ENCODE measurements around the gene MAST4.

Gene MAST4

DNA sequence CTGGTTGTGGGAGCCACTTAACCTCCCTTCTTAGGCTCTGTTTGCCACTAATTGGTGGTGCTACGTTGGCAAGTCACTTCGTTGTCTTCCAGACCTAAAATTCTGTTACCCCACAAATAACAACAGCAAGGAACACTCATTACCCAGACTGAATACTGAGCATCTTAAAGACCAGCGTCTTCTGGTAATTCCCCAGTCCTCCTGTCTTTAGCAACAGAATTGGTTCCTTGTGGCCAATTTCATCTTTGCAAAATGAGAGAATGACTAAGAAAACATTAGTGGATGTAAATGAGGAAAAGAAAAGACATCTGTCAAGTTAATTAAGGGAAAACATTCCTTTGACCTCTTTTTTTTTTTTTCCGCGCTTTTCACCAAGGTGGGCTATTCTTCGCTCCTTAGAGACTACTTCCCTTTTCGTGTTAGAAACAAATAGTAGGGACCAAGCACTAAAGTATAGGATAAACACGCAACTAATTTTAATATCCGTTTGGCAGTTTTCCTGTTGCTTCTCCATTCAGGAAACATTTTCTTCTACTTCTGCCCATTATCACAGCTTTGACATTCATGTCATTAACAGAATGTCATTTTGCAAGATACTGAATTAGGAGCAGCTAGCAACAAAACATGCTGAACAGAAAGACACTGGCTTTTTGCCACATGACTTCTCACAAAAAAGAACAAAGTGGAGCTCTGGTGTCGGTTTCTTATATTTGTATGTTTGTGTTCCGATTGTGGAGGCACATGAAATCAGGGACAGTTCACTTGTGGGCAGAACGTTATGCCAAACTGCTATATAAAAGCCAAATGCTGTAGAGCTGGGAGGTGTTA lies 446.2 kb downstream of the MAST4 start:
- DNase-seq (ENCODE audit: low read depth in 2 of 2): no peak

- no peak for DNase-seq (ENCODE audit: low read depth in 2 of 2)
These were observed 447.8 kb downstream of the MAST4 start for GRCh38 chr5:67043796-67044511.

GRCh38 chr5:67045816-67046740 lies 449.9 kb downstream of the MAST4 start:
- DNase-seq (ENCODE audit: low read depth in 2 of 2): no peak

DNA sequence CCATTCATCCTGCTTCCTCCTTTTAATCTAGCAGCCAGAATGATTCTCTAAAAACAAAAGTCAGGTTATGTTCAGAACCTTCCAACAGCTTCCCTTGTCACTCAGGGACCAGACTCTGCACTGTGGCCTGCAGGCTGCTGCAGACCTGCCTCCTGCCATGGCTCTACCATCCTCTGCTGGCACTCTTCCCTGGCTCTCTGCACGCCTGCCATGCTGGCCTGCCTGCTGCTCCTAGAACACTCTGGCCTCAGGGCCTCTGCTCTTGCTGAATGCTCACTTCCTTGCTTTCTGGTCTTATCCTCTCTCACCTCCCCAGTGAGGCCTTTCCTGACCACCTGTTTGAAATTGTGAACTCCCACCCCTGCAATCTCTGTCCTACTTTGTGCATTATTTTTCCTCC lies 451.0 kb downstream of the MAST4 start:
- DNase-seq (ENCODE audit: low read depth in 2 of 2): no peak

- no peak for DNase-seq (ENCODE audit: low read depth in 2 of 2)
These were observed 451.4 kb downstream of the MAST4 start for GRCh38 chr5:67047616-67048015.

GRCh38 chr5:67050125-67050524 lies 453.9 kb downstream of the MAST4 start:
- DNase-seq (ENCODE audit: low read depth in 2 of 2): no peak

DNA sequence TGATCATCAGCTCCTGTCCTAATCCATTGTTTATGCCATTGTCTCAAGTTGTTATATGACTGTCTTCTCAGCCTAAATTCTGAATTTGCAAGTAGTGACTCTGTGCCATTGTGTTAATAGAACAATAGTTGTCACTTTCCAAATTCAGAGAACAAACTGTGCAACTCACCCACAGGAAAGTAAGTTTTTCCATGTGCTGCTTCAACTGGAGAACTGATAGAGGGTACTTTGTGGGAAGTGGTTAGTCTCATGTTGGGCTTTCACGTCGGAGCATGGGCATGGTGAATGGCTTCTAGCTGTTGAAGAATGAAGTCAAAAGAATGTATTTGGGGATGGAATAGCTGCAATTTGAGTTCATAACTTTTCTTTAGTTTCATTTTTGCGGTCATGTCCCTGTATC lies 454.4 kb downstream of the MAST4 start:
- DNase-seq (ENCODE audit: low read depth in 2 of 2): no peak

- no peak for DNase-seq (ENCODE audit: low read depth in 2 of 2)
These were observed 455.0 kb downstream of the MAST4 start for GRCh38 chr5:67051164-67051563.

- no peak for DNase-seq (ENCODE audit: low read depth in 2 of 2)
These were observed 455.8 kb downstream of the MAST4 start for GRCh38 chr5:67052034-67052433.

DNA sequence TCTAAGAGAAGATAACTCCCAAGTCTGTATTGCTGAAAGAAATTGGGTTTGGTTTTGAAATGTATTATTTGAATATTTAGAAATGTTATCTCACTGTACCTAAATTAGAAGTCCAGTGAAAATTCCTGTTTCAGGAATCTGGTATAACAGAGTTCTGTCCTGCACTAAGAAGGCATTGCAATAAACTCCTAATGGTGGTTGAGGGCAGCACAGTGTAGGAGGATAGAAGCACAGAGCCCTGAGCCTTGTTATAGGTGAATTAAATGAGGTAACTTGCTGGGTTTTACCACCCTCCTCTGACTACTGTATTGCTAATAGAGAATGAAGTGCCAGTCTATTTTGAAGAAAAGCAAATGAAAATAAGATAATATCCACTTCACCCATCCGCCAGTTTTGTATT lies 457.0 kb downstream of the MAST4 start:
- DNase-seq (ENCODE audit: low read depth in 2 of 2): no peak

GRCh38 chr5:67058998-67059743 lies 463.0 kb downstream of the MAST4 start:
- no peak for DNase-seq (ENCODE audit: low read depth in 2 of 2)

DNA sequence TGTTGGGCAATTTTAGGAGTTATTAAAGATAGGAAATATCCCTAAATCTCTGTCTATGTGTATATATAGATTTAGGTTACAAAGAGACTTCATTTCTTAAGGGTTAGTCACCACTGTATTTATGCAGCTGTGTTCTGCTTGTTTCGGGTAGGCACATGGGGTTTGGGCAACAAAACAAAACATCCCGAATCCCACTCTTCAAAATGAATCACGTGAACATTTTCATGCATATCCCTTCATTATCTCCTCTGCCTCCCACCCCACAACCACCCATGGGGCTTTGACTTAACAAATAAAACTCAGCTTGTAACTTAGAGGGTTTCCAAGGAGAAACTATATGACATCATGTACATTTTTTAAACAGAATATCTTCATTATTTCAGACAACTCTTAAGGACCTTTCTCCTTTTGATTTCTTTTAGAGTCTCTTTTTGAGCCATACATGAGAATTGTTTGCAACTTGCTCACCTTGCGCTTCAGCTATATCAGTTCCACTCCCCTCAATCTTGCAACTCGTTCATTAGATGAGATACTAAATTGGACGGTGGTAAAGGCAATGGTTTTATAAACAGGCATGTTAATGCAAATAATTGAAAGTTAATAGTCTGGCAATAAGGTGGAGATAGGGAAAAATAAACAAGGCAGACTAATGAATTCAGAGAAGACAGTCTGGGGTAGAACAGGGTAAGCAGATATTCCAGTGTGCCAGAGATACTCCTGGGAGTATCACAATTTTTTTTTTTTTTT lies 463.7 kb downstream of the MAST4 start:
- DNase-seq (ENCODE audit: low read depth in 2 of 2): no peak

- DNase-seq (ENCODE audit: low read depth in 2 of 2): no peak
These were observed 465.3 kb downstream of the MAST4 start for GRCh38 chr5:67061511-67061910.

- DNase-seq (ENCODE audit: low read depth in 2 of 2): no peak
These were observed 466.9 kb downstream of the MAST4 start for GRCh38 chr5:67063055-67063454.

DNA sequence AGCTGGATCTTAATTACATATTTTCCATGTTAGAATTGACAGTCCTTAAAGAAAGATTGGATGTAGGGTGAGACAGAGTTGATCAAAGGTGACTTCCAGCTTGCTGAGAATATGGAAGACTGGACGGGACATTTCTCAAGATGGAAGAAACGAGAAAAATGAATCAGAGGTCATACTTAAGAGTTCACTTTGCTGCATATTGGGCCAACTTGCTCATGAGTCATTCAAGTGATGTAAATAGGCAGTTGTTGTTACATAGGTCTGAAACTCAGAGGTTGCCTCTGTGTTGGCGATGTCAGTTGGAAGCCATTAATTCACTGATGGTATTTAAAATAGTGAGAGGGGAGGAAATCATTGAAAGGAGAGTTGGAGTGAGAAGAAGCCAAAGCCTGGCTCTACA lies 467.6 kb downstream of the MAST4 start:
- DNase-seq (ENCODE audit: low read depth in 2 of 2): no peak

GRCh38 chr5:67065237-67065636 lies 469.0 kb downstream of the MAST4 start:
- DNase-seq (ENCODE audit: low read depth in 2 of 2): no peak

DNA sequence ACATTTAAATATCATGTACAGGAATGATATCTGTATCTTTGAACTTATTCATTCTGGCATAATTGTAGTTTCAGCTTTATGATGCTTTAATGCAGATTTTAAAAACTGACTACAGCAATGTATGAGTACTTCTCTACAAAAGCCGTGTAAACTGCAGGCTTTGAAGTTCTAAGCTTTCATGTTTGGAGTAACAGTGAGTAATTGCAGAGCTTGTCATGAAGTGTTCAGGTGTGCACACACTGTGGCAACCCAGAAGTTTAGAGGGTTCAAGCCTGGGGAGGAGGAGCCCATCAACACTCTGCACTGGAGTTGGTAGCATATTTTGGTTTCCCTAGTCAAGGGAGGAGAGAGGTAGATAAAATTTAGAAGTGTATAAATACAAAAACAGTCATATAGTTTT lies 469.5 kb downstream of the MAST4 start:
- no peak for DNase-seq (ENCODE audit: low read depth in 2 of 2)

DNA sequence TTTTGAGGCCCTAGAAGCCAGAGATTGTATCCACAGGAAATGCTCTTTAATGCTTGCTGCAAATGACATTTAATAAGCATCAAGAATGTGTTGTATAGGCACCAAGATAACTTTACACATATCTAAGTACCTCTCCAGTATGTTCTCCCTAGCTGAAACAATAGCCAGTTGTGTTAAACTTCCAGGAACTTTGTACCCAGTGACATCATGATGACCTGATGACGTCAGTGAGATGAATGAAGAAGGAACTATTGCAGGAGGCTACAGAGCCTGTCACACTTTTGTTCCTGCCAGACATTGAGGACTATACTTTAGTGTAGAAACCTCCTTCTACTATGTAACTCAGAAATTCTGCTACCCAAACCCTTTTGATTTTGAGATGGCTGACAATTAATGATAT lies 470.6 kb downstream of the MAST4 start:
- no peak for DNase-seq (ENCODE audit: low read depth in 2 of 2)

GRCh38 chr5:67073045-67073680 lies 477.0 kb downstream of the MAST4 start:
- DNase-seq (ENCODE audit: low read depth in 2 of 2): no peak

- no peak for DNase-seq (ENCODE audit: low read depth in 2 of 2)
These were observed 481.1 kb downstream of the MAST4 start for GRCh38 chr5:67077296-67077695.

All from stimulated activated CD8-positive, alpha-beta memory T cell treated with anti-CD3 and anti-CD28 coated beads, Interleukin-7, amount 100 ng/mL, for 1 hour (primary cell).